HCT116 (cell line): ENCODE data around the gene UBQLN1. TPM values are rescaled to one million over a fixed set of nuclear protein-coding genes. Genes with fewer than 3 reads are reported as not detected.

Experiments used
- ATAC-seq: fragments of 200-7000 bp; cut with Tn5 transposase; 2 replicates; pipeline ENCODE4 v1.9.1; 2020; ENCODE audit warnings: mild to moderate bottlenecking, moderate library complexity
- BruUV-seq: library from RNA; stranded (reverse); fragments of 400-500 nt; replicated peaks from 2 replicates; lab custom pipeline; 2021; lab: Mats Ljungman, UMichigan
- CTCF ChIA-PET: fragments of 300-600 bp; sonication (Branson Sonifier 250); formaldehyde crosslinking; loops from one replicate; lab custom pipeline; 2021; ENCODE audit warnings: antibody characterized with exemption; lab: Charles Lee
- POLR2A ChIA-PET: fragments of 300-600, 350-600 bp; sonication (Branson Sonifier 250); formaldehyde crosslinking; loops from one replicate; lab custom pipeline; 2021; ENCODE audit warnings: antibody characterized with exemption; lab: Charles Lee
- RAD21 ChIA-PET, 2 experiments: fragments of 300-600 bp; sonication (Branson Sonifier 250); formaldehyde crosslinking; loops; one replicate each; lab custom pipeline; 2023; ENCODE audit warnings: low total read pairs in 2 of 2; ENCODE audit not compliant: uncharacterized antibody in 2 of 2, unreplicated experiment in 2 of 2, low non-redundant PET in 1 of 2; lab: Charles Lee
- DNase-seq: peaks from one replicate; pipeline ENCODE4 v3.0.0-alpha.2; 2010; ENCODE audit warnings: low read depth, low spot score
- H2AFZ ChIP-seq: fragments of 200-600 bp; shearing (Covaris generic), sonication (generic); 2 replicates; pipeline ENCODE4 v1.6.1; 2017; ENCODE audit warnings: low read depth, mixed run types, mixed read lengths, antibody characterized with exemption, low read length; ENCODE audit not compliant: poor library complexity, severe bottlenecking
- H3K27ac ChIP-seq: 2 replicates; pipeline ENCODE4 v1.5.1; 2012; ENCODE audit warnings: low read depth, low read length
- H3K27me3 ChIP-seq: fragments of 200-600 bp; sonication (generic); 2 replicates; pipeline ENCODE4 v1.6.1; 2016; ENCODE audit warnings: mixed run types, low read length, mixed read lengths; ENCODE audit not compliant: insufficient read depth
- H3K36me3 ChIP-seq, 2 experiments: fragments of 200-500 bp in 1 of 2; fragments of 200-600 bp in 1 of 2; sonication (Bioruptor generic) in 1 of 2; sonication (generic) in 1 of 2; 2 replicates each; pipeline versions ENCODE4 v1.5.1 to v1.6.1; 2014 to 2016; ENCODE audit warnings: low read length in 2 of 2, inconsistent platforms in 1 of 2, mixed read lengths in 1 of 2, mixed run types in 1 of 2; ENCODE audit not compliant: insufficient read depth in 2 of 2, control insufficient read depth in 1 of 2
- H3K4me1 ChIP-seq, 2 experiments: fragments of 200-600 bp in 1 of 2; sonication (generic) in 1 of 2; 2 replicates each; pipeline versions ENCODE4 v1.5.1 to v1.6.1; 2012 to 2017; ENCODE audit warnings: low read length in 2 of 2, inconsistent platforms in 1 of 2, mild to moderate bottlenecking in 1 of 2, mixed read lengths in 1 of 2, mixed run types in 1 of 2, moderate library complexity in 1 of 2; ENCODE audit not compliant: insufficient read depth in 2 of 2, control insufficient read depth in 1 of 2
- H3K4me2 ChIP-seq: fragments of 200-600 bp; sonication (generic); 2 replicates; pipeline ENCODE4 v1.6.1; 2017; ENCODE audit warnings: mixed run types, low read length, mixed read lengths
- H3K4me3 ChIP-seq, 2 experiments: fragments of 200-600 bp in 1 of 2; sonication (generic) in 1 of 2; replicated peaks in 1 of 2; 2 replicates each; pipeline ENCODE4 v1.5.1; 2011 to 2016; ENCODE audit warnings: low read length in 2 of 2, control low read depth in 1 of 2, low read depth in 1 of 2, mild to moderate bottlenecking in 1 of 2, mixed read lengths in 1 of 2, mixed run types in 1 of 2
- H3K79me2 ChIP-seq: fragments of 200-600 bp; sonication (generic); 2 replicates; pipeline ENCODE4 v1.6.1; 2017; ENCODE audit warnings: mild to moderate bottlenecking, mixed run types, low read length, moderate library complexity, mixed read lengths; ENCODE audit not compliant: insufficient read depth
- H3K9ac ChIP-seq: fragments of 200-600 bp; sonication (generic); 2 replicates; pipeline ENCODE4 v1.6.1; 2016; ENCODE audit warnings: low read length, mixed read lengths
- H3K9me2 ChIP-seq: fragments of 200-600 bp; sonication (generic), shearing (Covaris generic); 2 replicates; pipeline ENCODE4 v1.6.1; 2017; ENCODE audit warnings: mixed run types, mild to moderate bottlenecking, moderate library complexity; ENCODE audit not compliant: insufficient read depth
- H3K9me3 ChIP-seq, 2 experiments: fragments of 200-500 bp in 1 of 2; fragments of 200-600 bp in 1 of 2; sonication (Bioruptor generic) in 1 of 2; sonication (generic) in 1 of 2; 2 replicates each; pipeline ENCODE4 v1.6.1; 2014 to 2017; ENCODE audit warnings: low read length in 2 of 2, mixed read lengths in 2 of 2, inconsistent platforms in 1 of 2, low read depth in 1 of 2, mild to moderate bottlenecking in 1 of 2, mixed run types in 1 of 2, moderate library complexity in 1 of 2; ENCODE audit not compliant: control insufficient read depth in 1 of 2, insufficient read depth in 1 of 2
- H4K20me1 ChIP-seq: fragments of 200-600 bp; sonication (generic), shearing (Covaris generic); 2 replicates; pipeline ENCODE4 v1.6.1; 2017; ENCODE audit warnings: mixed run types, mild to moderate bottlenecking, moderate library complexity; ENCODE audit not compliant: insufficient read depth
- CEBPB ChIP-seq: IDR thresholded peaks from 2 replicates; pipeline ENCODE4 v1.6.1; 2012; ENCODE audit warnings: low read depth
- EGR1 ChIP-seq: IDR thresholded peaks from 2 replicates; pipeline ENCODE4 v1.6.1; 2012; ENCODE audit warnings: low read depth
- FOSL1 ChIP-seq: IDR thresholded peaks from 2 replicates; pipeline ENCODE4 v1.6.1; 2012; ENCODE audit warnings: low read depth
- JUND ChIP-seq: IDR thresholded peaks from 2 replicates; pipeline ENCODE4 v1.6.1; 2012
- MAX ChIP-seq: IDR thresholded peaks from 2 replicates; pipeline ENCODE4 v1.6.1; 2012
- POLR2AphosphoS5 ChIP-seq: IDR thresholded peaks from 2 replicates; pipeline ENCODE4 v1.6.1; 2011; ENCODE audit warnings: mild to moderate bottlenecking, low read depth, low read length, moderate library complexity
- SIN3A ChIP-seq: IDR thresholded peaks from 2 replicates; pipeline ENCODE4 v1.6.1; 2012; ENCODE audit warnings: low read depth
- SP1 ChIP-seq: IDR thresholded peaks from 2 replicates; pipeline ENCODE4 v1.6.1; 2012; ENCODE audit warnings: low read depth
- SRF ChIP-seq: IDR thresholded peaks from 2 replicates; pipeline ENCODE4 v1.6.1; 2012; ENCODE audit warnings: low read depth
- TCF7L2 ChIP-seq: IDR thresholded peaks from 2 replicates; pipeline ENCODE4 v1.7.0; 2011; ENCODE audit warnings: borderline replicate concordance, inconsistent platforms; ENCODE audit not compliant: insufficient read depth, insufficient read length; ENCODE audit errors: extremely low read depth
- YY1 ChIP-seq: IDR thresholded peaks from 2 replicates; pipeline ENCODE4 v1.6.1; 2011; ENCODE audit warnings: low read length, low read depth, moderate library complexity, mild to moderate bottlenecking; ENCODE audit not compliant: insufficient replicate concordance; ENCODE audit errors: extremely low read depth
- ZNF274 ChIP-seq: fragments of 200-500 bp; sonication (Bioruptor generic); IDR thresholded peaks from 2 replicates; pipeline ENCODE4 v1.6.1; 2014; ENCODE audit warnings: mild to moderate bottlenecking, low read depth, low read length, inconsistent platforms
- intact Hi-C: fragments of 100-400 bp; cut with micrococcal nuclease; formaldehyde crosslinking; loops from 2 replicates; pipeline ENCODE4 v1.10.0; 2022
- total RNA-seq: library from RNA; stranded (reverse); gene quantifications from one replicate; pipeline ENCODE4 v1.2.1, GENCODE V29; 2021; ENCODE audit not compliant: unreplicated experiment
- TF ChIP-seq, protein P1 (sequence below): IDR thresholded peaks from 2 replicates; pipeline ENCODE4 v1.6.1; 2012; ENCODE audit warnings: low read depth

UBQLN1 gene
- total RNA-seq, 1 experiment from 2014 or later = 128 TPM

DNA sequence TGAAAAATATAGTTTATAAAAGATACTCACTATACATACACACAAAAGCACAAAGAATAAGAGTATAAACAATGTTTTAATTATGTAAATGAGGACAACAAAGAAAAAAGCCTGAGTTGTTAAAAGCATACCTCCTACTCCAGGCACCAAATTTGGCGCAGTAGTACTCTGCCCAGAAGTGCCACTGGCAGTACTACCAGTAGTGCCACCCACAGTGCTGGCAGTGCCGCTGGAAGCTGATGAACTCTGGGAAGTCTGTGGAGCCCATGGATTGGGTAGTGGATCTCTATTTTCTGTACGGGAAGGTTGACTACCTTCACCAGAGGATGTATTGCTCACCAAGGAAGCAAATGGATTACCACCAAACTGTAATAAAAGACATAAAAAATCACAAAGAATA is 30.2 kb downstream of the UBQLN1 start:
- Histone ChIP-seq H3K9me3 (no peaks in the 10 kb centered on the region), H4K20me1 (peaks cover 15% of the 10 kb centered on the region; the same call in 1 of the 2 replicates), H3K27me3 (no peaks in the 10 kb centered on the region), H3K9me2 (no peaks in the 10 kb centered on the region), H2AFZ (no peak overlapping the region), H3K4me1 (no peaks in the 10 kb centered on the region), H3K79me2 (peaks cover 97% of the 10 kb centered on the region), H3K36me3 (peaks cover 9 to 39% of the 10 kb centered on the region in 2 experiments; a peak in 3 of 4 replicates), H3K4me2 (no peak overlapping the region), H3K9ac (no peak overlapping the region), H3K27ac (no peak overlapping the region), H3K4me3 (no peak overlapping the region)
- BruUV-seq = no TSS peak
- ChIA-PET POLR2A (interaction anchor here (0.6 kb wide), 1 partner anchor 242 kb away, joined by 3 read pairs; no protein-coding TSS in a partner anchor), RAD21 (no interaction called here), CTCF (no interaction called here)
- ATAC-seq = no peak
- no peak for DNase-seq
- intact Hi-C loops = no loop called here
- TF ChIP-seq POLR2AphosphoS5 (no peak), SIN3A (no peak), SP1 (no peak), TCF7L2 (no peak), MAX (no peak), EGR1 (no peak), JUND (no peak), YY1 (no peak), SRF (no peak), FOSL1 (no peak), CEBPB (no peak), ZNF274 (no peak)
- TF ChIP-seq, protein P1, sequence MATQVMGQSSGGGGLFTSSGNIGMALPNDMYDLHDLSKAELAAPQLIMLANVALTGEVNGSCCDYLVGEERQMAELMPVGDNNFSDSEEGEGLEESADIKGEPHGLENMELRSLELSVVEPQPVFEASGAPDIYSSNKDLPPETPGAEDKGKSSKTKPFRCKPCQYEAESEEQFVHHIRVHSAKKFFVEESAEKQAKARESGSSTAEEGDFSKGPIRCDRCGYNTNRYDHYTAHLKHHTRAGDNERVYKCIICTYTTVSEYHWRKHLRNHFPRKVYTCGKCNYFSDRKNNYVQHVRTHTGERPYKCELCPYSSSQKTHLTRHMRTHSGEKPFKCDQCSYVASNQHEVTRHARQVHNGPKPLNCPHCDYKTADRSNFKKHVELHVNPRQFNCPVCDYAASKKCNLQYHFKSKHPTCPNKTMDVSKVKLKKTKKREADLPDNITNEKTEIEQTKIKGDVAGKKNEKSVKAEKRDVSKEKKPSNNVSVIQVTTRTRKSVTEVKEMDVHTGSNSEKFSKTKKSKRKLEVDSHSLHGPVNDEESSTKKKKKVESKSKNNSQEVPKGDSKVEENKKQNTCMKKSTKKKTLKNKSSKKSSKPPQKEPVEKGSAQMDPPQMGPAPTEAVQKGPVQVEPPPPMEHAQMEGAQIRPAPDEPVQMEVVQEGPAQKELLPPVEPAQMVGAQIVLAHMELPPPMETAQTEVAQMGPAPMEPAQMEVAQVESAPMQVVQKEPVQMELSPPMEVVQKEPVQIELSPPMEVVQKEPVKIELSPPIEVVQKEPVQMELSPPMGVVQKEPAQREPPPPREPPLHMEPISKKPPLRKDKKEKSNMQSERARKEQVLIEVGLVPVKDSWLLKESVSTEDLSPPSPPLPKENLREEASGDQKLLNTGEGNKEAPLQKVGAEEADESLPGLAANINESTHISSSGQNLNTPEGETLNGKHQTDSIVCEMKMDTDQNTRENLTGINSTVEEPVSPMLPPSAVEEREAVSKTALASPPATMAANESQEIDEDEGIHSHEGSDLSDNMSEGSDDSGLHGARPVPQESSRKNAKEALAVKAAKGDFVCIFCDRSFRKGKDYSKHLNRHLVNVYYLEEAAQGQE = no peak
